ENCODE results near the gene SMAD1.

Gene SMAD1

DNA sequence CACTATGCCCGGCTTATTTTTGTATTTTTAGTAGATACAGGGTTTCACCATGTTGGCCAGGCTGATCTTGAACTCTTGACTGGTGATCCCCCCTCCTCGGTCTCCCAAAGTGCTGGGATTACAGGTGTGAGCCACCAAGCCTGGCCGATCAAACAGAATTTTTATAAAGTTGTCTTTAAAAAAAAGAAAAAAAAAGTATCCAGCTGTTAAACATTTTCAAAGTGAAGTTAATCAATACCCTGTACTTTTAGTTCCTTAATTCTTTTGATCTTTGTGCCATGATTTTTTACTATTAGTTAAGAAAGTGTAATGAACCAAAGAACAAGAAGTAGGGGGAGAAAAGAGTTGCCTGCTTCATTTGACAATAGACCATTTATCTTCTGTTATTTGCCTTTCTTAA, 24.3 kb downstream of the SMAD1 start:
- POLR2A ChIA-PET: no interaction called here
- DNase-seq (ENCODE audit: extremely low spot score): no peak
- CTCF ChIA-PET: no interaction called here
- no peak for TF ChIP-seq SUZ12 (IDR thresholded peaks at IDR 0.05)
- TF ChIP-seq ARNT (IDR thresholded peaks at IDR 0.05): no peak
- no peak for TF ChIP-seq SP1 (IDR thresholded peaks at IDR 0.05)
- no peak for TF ChIP-seq L3MBTL2 (conservative IDR thresholded peaks at IDR 0.05)
- TF ChIP-seq TARDBP (IDR thresholded peaks at IDR 0.05): no peak
- no peak for TF ChIP-seq ZNF384 (IDR thresholded peaks at IDR 0.05)
- TF ChIP-seq BHLHE40 (IDR thresholded peaks at IDR 0.05; ENCODE audit: borderline replicate concordance): no peak
- no peak for TF ChIP-seq FOXK2 (IDR thresholded peaks at IDR 0.05)

DNA sequence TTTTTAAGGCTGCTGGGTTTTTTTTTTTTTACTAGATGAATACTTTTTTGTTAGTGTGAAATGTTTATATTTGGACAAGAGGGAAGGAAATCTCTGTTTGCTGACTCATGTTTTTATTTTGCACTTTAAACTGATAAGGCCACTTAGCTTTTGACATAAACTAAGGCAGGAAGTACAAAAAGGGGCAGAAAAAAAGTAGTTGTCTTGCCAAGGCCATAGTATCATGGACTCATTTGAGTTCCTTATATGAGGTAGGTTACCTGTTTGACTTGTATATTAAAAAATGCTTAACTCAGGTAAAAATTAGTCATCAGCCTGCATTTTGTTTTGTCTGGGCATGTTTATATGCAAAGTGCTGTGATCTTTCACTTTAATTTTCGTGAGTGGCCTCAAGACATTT, 26.0 kb downstream of the SMAD1 start:
- no peak for DNase-seq (ENCODE audit: extremely low spot score)
- ChIA-PET CTCF (no interaction called here), POLR2A (no interaction called here)

DNA sequence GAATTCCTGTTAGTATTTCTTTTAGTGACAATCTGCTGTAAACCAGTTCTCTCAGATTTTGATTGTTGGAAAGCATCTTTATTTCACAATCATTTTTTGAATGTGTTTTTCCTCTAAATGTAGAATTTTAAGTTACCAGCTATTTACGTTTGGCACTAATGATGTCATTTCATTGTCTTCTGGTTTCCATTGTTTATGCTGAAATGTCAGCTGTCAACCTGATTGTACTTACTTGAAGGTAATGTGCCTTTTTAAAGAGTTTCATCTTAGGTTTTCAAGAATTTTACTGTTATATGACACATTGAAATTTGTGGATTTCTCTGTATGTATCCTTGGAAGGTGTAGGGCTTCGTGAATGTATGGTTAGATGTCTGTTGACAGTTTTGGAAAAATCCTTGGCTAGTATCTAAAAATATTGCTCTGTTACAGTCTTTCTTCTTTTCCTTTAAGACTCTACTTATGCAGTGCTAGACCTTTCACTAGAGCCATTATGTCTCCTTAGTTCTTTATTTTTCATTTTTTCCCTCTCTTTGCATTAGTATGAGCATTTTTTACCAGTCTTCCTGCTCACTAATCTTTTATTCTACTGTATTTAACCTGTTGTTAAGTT, 30.4 kb downstream of the SMAD1 start:
- DNase-seq (ENCODE audit: extremely low spot score): no peak
- no peak for TF ChIP-seq TARDBP (IDR thresholded peaks at IDR 0.05)
- no peak for TF ChIP-seq FOXA1 (IDR thresholded peaks at IDR 0.05)
- TF ChIP-seq BHLHE40 (IDR thresholded peaks at IDR 0.05; ENCODE audit: borderline replicate concordance): no peak
- no peak for TF ChIP-seq HDGF (IDR thresholded peaks at IDR 0.05; ENCODE audit: borderline replicate concordance)
- TF ChIP-seq CTBP1 (IDR thresholded peaks at IDR 0.05; ENCODE audit: borderline replicate concordance): no peak
- no peak for TF ChIP-seq L3MBTL2 (conservative IDR thresholded peaks at IDR 0.05)
- CTCF ChIA-PET: no interaction called here
- POLR2A ChIA-PET: no interaction called here

More for the DNA sequence above, 26.0 kb downstream of the SMAD1 start:
- TF ChIP-seq ELF4 (IDR thresholded peaks at IDR 0.05) (no peak), FOXA1 (IDR thresholded peaks at IDR 0.05) (no peak), CTBP1 (IDR thresholded peaks at IDR 0.05; ENCODE audit: borderline replicate concordance) (no peak), NFRKB (IDR thresholded peaks at IDR 0.05) (no peak), SP1 (IDR thresholded peaks at IDR 0.05) (no peak), SUZ12 (IDR thresholded peaks at IDR 0.05) (no peak), FOXK2 (IDR thresholded peaks at IDR 0.05) (no peak)

DNA sequence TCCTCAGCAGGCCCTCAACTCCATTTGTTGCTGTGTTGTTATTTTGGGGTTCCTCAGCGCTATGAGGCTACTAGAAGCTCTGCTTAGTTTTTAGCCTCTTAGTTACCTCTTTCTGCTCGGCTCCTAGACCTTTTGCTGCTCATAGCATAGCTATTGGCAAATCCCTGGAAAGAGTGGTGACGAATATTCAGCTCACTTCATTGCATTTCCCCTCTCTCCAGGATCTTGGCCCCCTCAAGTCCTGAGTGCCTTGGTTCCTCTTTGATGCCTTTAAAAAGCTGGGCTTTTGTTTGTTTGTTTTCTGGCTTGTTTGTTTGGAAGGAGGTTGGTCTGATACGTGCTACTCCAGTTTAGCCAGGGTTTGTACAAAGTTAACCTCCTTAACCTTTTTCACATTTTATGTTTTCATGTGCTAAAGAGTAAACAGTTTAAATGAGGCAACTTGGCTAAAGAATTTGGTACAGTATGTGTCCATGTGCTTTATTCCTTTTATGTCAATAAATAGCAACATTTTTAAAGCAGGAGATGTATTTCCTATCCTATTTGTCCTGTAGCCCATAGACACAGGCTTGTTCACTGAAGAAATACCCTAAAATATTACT, 31.5 kb downstream of the SMAD1 start:
- TF ChIP-seq FOXK2 (IDR thresholded peaks at IDR 0.05) (no peak), BHLHE40 (IDR thresholded peaks at IDR 0.05; ENCODE audit: borderline replicate concordance) (no peak), SUZ12 (IDR thresholded peaks at IDR 0.05) (no peak), FOXA1 (IDR thresholded peaks at IDR 0.05) (no peak), L3MBTL2 (conservative IDR thresholded peaks at IDR 0.05) (no peak)
- DNase-seq (ENCODE audit: extremely low spot score): no peak
- ChIA-PET POLR2A (no interaction called here), CTCF (no interaction called here)

DNA sequence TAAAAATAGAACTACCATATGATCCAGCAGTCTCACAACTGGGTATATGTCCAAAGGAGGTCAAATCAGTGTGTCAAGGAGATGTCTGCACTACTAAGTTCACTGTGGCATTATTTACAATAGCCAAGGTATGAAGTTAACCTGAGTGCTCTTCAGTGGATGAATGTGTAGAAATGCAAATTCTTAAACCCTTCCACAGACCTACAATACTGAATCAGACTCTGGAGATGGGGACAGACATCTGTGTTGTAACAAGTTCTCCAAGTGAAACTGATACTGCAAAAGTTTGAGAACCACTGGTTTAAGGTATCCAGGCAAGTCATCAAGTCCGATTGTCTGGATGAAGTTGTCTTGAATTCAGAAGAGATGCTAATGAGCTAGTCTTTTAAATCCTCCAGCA, 38.5 kb downstream of the SMAD1 start:
- ChIA-PET CTCF (interaction anchor here (0.8 kb wide), 1 partner anchor 701 kb away, joined by 3 read pairs; no protein-coding TSS in a partner anchor), POLR2A (no interaction called here)
- TF ChIP-seq ZNF384 (IDR thresholded peaks at IDR 0.05): no peak
- TF ChIP-seq LEF1 (IDR thresholded peaks at IDR 0.05; ENCODE audit: borderline replicate concordance): no peak
- no peak for TF ChIP-seq SP1 (IDR thresholded peaks at IDR 0.05)
- no peak for TF ChIP-seq NFRKB (IDR thresholded peaks at IDR 0.05)
- DNase-seq (ENCODE audit: extremely low spot score): no peak

DNA sequence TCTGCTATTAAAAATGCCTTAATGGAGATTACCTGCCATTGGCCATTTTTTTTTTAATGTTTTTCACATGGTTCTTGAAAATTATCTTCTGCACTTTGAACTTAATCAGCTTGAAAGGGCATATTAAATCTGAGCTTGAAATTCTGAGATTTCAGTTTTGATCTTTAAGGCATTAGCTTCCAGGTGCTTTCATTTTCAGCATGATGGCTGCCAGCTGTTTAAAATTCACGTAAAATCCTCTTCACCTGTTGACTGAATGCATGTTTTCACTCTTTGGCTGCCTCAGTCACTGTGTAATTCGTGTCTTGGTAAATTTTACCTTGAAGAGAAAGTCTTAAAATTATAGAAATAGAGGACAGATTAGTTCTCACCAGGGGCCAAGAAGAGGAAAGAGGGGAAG, 39.6 kb downstream of the SMAD1 start:
- CTCF ChIA-PET: no interaction called here
- TF ChIP-seq FOXA1 (IDR thresholded peaks at IDR 0.05): no peak
- no peak for TF ChIP-seq ZNF384 (IDR thresholded peaks at IDR 0.05)
- TF ChIP-seq CTBP1 (IDR thresholded peaks at IDR 0.05; ENCODE audit: borderline replicate concordance): no peak
- no peak for TF ChIP-seq HDGF (IDR thresholded peaks at IDR 0.05; ENCODE audit: borderline replicate concordance)
- no peak for TF ChIP-seq BHLHE40 (IDR thresholded peaks at IDR 0.05; ENCODE audit: borderline replicate concordance)
- POLR2A ChIA-PET: no interaction called here
- DNase-seq (ENCODE audit: extremely low spot score): no peak

DNA sequence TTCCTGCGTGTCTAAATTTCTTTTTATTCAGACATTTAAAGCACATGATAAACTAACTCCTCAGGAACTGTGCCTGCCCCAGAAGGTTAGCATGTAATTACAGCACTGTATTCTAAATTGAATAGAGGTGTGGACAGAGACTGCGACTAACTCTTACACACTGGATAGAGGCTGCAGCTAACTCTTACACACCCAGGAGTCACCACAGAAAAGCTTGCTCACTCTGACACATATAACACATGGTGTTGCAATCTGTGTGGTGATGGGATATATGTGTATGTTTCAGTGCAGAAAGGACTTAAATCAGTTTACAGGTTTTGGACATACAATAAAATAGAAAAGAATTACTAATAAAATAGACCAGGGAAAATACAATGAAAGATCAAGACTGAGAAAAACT, 41.5 kb downstream of the SMAD1 start:
- TF ChIP-seq BHLHE40 (IDR thresholded peaks at IDR 0.05; ENCODE audit: borderline replicate concordance) (no peak), ZNF384 (IDR thresholded peaks at IDR 0.05) (no peak), ARNT (IDR thresholded peaks at IDR 0.05) (no peak), L3MBTL2 (conservative IDR thresholded peaks at IDR 0.05) (no peak), FOXM1 (IDR thresholded peaks at IDR 0.05; ENCODE audit: borderline replicate concordance) (no peak), NFRKB (IDR thresholded peaks at IDR 0.05) (no peak), SUZ12 (IDR thresholded peaks at IDR 0.05) (no peak), ELF4 (IDR thresholded peaks at IDR 0.05) (no peak), FOXA1 (IDR thresholded peaks at IDR 0.05) (no peak), LEF1 (IDR thresholded peaks at IDR 0.05; ENCODE audit: borderline replicate concordance) (no peak), SP1 (IDR thresholded peaks at IDR 0.05) (no peak), TARDBP (IDR thresholded peaks at IDR 0.05) (no peak), CTBP1 (IDR thresholded peaks at IDR 0.05; ENCODE audit: borderline replicate concordance) (no peak), FOXK2 (IDR thresholded peaks at IDR 0.05) (no peak), HDGF (IDR thresholded peaks at IDR 0.05; ENCODE audit: borderline replicate concordance) (no peak)
- TF ChIP-seq, protein P1, sequence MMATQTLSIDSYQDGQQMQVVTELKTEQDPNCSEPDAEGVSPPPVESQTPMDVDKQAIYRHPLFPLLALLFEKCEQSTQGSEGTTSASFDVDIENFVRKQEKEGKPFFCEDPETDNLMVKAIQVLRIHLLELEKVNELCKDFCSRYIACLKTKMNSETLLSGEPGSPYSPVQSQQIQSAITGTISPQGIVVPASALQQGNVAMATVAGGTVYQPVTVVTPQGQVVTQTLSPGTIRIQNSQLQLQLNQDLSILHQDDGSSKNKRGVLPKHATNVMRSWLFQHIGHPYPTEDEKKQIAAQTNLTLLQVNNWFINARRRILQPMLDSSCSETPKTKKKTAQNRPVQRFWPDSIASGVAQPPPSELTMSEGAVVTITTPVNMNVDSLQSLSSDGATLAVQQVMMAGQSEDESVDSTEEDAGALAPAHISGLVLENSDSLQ (IDR thresholded peaks at IDR 0.05): no peak
- CTCF ChIA-PET: no interaction called here
- POLR2A ChIA-PET: no interaction called here
- no peak for DNase-seq (ENCODE audit: extremely low spot score)

DNA sequence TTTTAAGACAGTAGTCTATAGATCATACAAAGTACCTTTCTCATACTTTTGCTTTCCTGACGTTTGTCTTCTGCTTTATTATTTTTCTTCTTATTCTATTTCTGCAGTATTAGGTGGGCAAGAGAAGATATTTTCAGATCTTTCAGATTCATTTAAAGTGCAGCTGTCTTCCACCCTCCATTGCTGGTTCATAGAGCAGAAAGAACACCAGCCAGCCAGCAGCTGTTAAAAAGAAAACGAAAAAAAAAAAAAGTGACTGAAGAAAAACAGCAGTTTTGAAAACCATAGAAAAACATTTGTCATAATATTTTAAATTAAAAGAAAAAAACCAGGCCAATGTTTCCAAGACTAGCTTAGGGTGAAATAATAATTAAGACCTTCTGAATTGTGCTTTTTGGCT, 42.9 kb downstream of the SMAD1 start:
- TF ChIP-seq, protein P1 (IDR thresholded peaks at IDR 0.05): no peak
- TF ChIP-seq L3MBTL2 (conservative IDR thresholded peaks at IDR 0.05) (no peak), FOXA1 (IDR thresholded peaks at IDR 0.05) (no peak), LEF1 (IDR thresholded peaks at IDR 0.05; ENCODE audit: borderline replicate concordance) (no peak), SP1 (IDR thresholded peaks at IDR 0.05) (no peak), FOXM1 (IDR thresholded peaks at IDR 0.05; ENCODE audit: borderline replicate concordance) (no peak), SUZ12 (IDR thresholded peaks at IDR 0.05) (no peak), CTBP1 (IDR thresholded peaks at IDR 0.05; ENCODE audit: borderline replicate concordance) (no peak), TARDBP (IDR thresholded peaks at IDR 0.05) (no peak), ELF4 (IDR thresholded peaks at IDR 0.05) (no peak), ARNT (IDR thresholded peaks at IDR 0.05) (no peak)
- CTCF ChIA-PET: no interaction called here
- DNase-seq (ENCODE audit: extremely low spot score): no peak
- POLR2A ChIA-PET: no interaction called here
